DND-41 (cell line): ENCODE measurements around the gene TDRD1.

Experiments used
- ATAC-seq: fragments of 200-7000 bp; cut with Tn5 transposase; 3 replicates; pipeline ENCODE4 v1.9.1; 2021; ENCODE audit warnings: low read depth; ENCODE audit not compliant: insufficient read depth
- DNase-seq: peaks from one replicate; pipeline ENCODE4 v3.0.0-alpha.2; 2020
- H2AFZ ChIP-seq: 2 replicates; pipeline ENCODE4 v1.6.0; 2012; ENCODE audit warnings: low read depth, low read length
- H3K27ac ChIP-seq: 2 replicates; pipeline ENCODE4 v1.5.1; 2012; ENCODE audit warnings: low read length, inconsistent platforms
- H3K27me3 ChIP-seq: fragments of 200-600 bp; sonication (generic); 2 replicates; pipeline ENCODE4 v1.6.0; 2012; ENCODE audit warnings: low read length, mild to moderate bottlenecking, inconsistent platforms; ENCODE audit not compliant: insufficient read depth, poor library complexity
- H3K36me3 ChIP-seq: 2 replicates; pipeline ENCODE4 v1.5.1; 2012; ENCODE audit warnings: low read length, inconsistent platforms; ENCODE audit not compliant: insufficient read depth
- H3K4me1 ChIP-seq: 2 replicates; pipeline ENCODE4 v1.5.1; 2012; ENCODE audit warnings: mild to moderate bottlenecking, low read length; ENCODE audit not compliant: insufficient read depth
- H3K4me2 ChIP-seq: 2 replicates; pipeline ENCODE4 v1.6.0; 2012; ENCODE audit warnings: mild to moderate bottlenecking, moderate library complexity, low read length, inconsistent platforms; ENCODE audit not compliant: insufficient read depth
- H3K4me3 ChIP-seq, 2 experiments: fragments of 200-600 bp in 1 of 2; shearing (Covaris generic) in 1 of 2; 2 replicates each; pipeline ENCODE4 v1.5.1; 2012 to 2016; ENCODE audit warnings: inconsistent platforms in 2 of 2, low read length in 2 of 2, mild to moderate bottlenecking in 2 of 2, low read depth in 1 of 2, moderate library complexity in 1 of 2
- H3K79me2 ChIP-seq: 2 replicates; pipeline ENCODE4 v1.6.0; 2012; ENCODE audit warnings: low read length, inconsistent platforms; ENCODE audit not compliant: insufficient read depth
- H3K9ac ChIP-seq: 2 replicates; pipeline ENCODE4 v1.6.0; 2012; ENCODE audit warnings: low read depth, mild to moderate bottlenecking, inconsistent platforms, low read length, moderate library complexity
- H3K9me3 ChIP-seq: 2 replicates; pipeline ENCODE4 v1.5.1; 2012; ENCODE audit warnings: low read length, moderate library complexity, mild to moderate bottlenecking, inconsistent platforms; ENCODE audit not compliant: insufficient read depth, severe bottlenecking
- H4K20me1 ChIP-seq: 2 replicates; pipeline ENCODE4 v1.6.0; 2012; ENCODE audit warnings: low read length; ENCODE audit not compliant: insufficient read depth
- EZH2 ChIP-seq: IDR thresholded peaks from 3 replicates; pipeline ENCODE4 v1.6.1; 2012; ENCODE audit warnings: borderline replicate concordance, low read depth, mild to moderate bottlenecking, moderate library complexity, low read length, inconsistent platforms; ENCODE audit not compliant: severe bottlenecking
- TF ChIP-seq, protein P1 (sequence below): IDR thresholded peaks from 2 replicates; pipeline ENCODE4 v1.5.1; 2012; ENCODE audit warnings: borderline replicate concordance, low read length, moderate library complexity, mild to moderate bottlenecking; ENCODE audit not compliant: poor library complexity, severe bottlenecking; ENCODE audit errors: extremely low read depth

TDRD1 gene

DNA sequence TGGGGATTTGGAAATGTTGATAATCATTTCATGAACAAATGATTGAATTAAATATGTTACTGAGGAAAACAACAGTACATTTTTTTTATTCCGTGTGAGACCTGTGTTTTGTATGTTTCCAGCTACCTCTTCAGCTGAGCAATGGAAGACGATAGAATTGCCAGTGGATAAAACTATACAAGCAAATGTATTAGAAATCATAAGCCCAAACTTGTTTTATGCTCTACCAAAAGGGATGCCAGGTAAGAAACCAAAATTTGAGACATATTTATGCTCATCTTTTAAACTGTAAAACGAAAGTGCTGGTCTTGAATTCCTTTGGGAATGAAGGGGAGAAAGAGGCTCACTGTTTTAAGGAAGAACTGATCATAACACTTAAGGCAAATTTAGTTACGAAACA is 42.1 kb downstream of the TDRD1 start:
- no peak for DNase-seq
- Histone ChIP-seq H3K4me2 (no peak overlapping the region), H3K27me3 (peaks cover 32% of the 10 kb centered on the region), H3K9me3 (no peaks in the 10 kb centered on the region), H3K4me3 (no peak overlapping the region), H3K4me1 (no peaks in the 10 kb centered on the region), H3K9ac (no peak overlapping the region), H3K79me2 (no peaks in the 10 kb centered on the region), H2AFZ (no peak overlapping the region), H3K36me3 (no peaks in the 10 kb centered on the region), H3K27ac (no peak overlapping the region), H4K20me1 (no peaks in the 10 kb centered on the region)
- no peak for TF ChIP-seq EZH2
- TF ChIP-seq, protein P1, sequence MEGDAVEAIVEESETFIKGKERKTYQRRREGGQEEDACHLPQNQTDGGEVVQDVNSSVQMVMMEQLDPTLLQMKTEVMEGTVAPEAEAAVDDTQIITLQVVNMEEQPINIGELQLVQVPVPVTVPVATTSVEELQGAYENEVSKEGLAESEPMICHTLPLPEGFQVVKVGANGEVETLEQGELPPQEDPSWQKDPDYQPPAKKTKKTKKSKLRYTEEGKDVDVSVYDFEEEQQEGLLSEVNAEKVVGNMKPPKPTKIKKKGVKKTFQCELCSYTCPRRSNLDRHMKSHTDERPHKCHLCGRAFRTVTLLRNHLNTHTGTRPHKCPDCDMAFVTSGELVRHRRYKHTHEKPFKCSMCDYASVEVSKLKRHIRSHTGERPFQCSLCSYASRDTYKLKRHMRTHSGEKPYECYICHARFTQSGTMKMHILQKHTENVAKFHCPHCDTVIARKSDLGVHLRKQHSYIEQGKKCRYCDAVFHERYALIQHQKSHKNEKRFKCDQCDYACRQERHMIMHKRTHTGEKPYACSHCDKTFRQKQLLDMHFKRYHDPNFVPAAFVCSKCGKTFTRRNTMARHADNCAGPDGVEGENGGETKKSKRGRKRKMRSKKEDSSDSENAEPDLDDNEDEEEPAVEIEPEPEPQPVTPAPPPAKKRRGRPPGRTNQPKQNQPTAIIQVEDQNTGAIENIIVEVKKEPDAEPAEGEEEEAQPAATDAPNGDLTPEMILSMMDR = no peak
- ATAC-seq = no peak

DNA sequence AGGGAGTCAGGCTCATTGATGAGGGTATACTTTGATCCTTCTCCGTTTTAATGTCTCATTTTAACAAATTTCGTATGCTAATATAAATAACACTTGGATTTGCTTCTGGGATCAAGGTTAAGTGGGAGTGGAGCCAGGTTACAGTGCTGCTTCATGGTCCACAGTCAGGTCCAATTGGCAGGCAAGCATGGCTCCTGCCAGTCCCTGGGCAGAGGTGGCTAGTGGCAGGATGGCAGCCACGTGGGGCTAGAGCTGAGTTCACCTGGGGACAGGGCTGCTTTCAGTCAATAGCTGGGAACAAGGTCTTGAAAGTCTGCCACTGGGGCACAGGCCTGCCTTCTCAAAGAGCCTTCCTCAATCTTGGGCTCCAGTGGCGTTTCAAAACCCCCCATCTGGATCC is 43.9 kb downstream of the TDRD1 start:
- ATAC-seq = no peak
- TF ChIP-seq EZH2 = no peak
- TF ChIP-seq, protein P1 = no peak
- Histone ChIP-seq H3K36me3 (no peaks in the 10 kb centered on the region), H3K4me1 (no peaks in the 10 kb centered on the region), H3K27ac (no peak overlapping the region), H2AFZ (no peak overlapping the region), H3K4me2 (no peak overlapping the region), H3K27me3 (peaks cover 32% of the 10 kb centered on the region), H4K20me1 (no peaks in the 10 kb centered on the region), H3K4me3 (no peak overlapping the region), H3K9me3 (no peaks in the 10 kb centered on the region), H3K9ac (no peak overlapping the region), H3K79me2 (no peaks in the 10 kb centered on the region)
- DNase-seq = no peak

DNA sequence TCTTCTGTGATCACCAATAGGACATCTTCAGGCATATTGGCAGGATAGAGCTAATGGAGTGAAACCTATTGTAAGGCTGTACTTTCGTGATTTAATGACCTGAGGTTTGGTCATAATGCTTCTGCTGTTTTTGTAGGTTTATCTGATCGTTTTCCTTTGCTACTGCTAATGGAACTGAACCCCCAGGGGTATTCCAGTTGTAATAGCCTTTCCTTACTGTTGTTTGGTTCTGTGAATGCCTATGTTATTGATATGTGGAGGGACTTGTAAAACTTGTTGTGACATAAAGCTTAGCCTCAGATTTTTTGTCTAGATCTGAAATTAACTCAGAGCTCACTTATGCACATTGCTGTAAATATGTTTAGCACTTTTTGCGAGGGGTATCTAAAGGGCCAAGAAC is 49.0 kb downstream of the TDRD1 start:
- Histone ChIP-seq H3K9me3 (no peaks in the 10 kb centered on the region), H3K79me2 (no peaks in the 10 kb centered on the region), H3K9ac (no peak overlapping the region), H3K36me3 (no peaks in the 10 kb centered on the region), H2AFZ (no peak overlapping the region), H3K4me3 (no peak overlapping the region), H3K27me3 (peaks cover 32% of the 10 kb centered on the region), H3K27ac (no peak overlapping the region), H3K4me2 (no peak overlapping the region), H4K20me1 (no peaks in the 10 kb centered on the region), H3K4me1 (no peaks in the 10 kb centered on the region)
- TF ChIP-seq, protein P1 = no peak
- no peak for TF ChIP-seq EZH2
- no peak for DNase-seq
- no peak for ATAC-seq
